DND-41 (cell line): ENCODE data around the gene PTPRH.

Experiments
- EZH2 ChIP-seq: IDR thresholded peaks from 3 replicates; pipeline ENCODE4 v1.6.1; 2012; ENCODE audit warnings: borderline replicate concordance, low read depth, mild to moderate bottlenecking, moderate library complexity, low read length, inconsistent platforms; ENCODE audit not compliant: severe bottlenecking
- TF ChIP-seq, protein P1 (sequence below): IDR thresholded peaks from 2 replicates; pipeline ENCODE4 v1.5.1; 2012; ENCODE audit warnings: borderline replicate concordance, low read length, moderate library complexity, mild to moderate bottlenecking; ENCODE audit not compliant: poor library complexity, severe bottlenecking; ENCODE audit errors: extremely low read depth

GRCh38 chr19:55229789-55230182, 20.5 kb upstream of the PTPRH start:
- TF ChIP-seq, protein P1, sequence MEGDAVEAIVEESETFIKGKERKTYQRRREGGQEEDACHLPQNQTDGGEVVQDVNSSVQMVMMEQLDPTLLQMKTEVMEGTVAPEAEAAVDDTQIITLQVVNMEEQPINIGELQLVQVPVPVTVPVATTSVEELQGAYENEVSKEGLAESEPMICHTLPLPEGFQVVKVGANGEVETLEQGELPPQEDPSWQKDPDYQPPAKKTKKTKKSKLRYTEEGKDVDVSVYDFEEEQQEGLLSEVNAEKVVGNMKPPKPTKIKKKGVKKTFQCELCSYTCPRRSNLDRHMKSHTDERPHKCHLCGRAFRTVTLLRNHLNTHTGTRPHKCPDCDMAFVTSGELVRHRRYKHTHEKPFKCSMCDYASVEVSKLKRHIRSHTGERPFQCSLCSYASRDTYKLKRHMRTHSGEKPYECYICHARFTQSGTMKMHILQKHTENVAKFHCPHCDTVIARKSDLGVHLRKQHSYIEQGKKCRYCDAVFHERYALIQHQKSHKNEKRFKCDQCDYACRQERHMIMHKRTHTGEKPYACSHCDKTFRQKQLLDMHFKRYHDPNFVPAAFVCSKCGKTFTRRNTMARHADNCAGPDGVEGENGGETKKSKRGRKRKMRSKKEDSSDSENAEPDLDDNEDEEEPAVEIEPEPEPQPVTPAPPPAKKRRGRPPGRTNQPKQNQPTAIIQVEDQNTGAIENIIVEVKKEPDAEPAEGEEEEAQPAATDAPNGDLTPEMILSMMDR = no peak
- no peak for TF ChIP-seq EZH2
